SHP77 treated with DMSO at 0.1 percent for 48 hours (cell line): Measurements from ENCODE around the gene UVSSA.
"Not testable (repeated sequence)": the region's sequence is repeated elsewhere in the genome, so short reads cannot be mapped to it uniquely, and the experiment has no call there.

ENCODE experiments used
- DNase-seq: peaks from one replicate; lab custom pipeline; 2025; lab: John Stamatoyannopoulos, UW

The UVSSA gene

DNA sequence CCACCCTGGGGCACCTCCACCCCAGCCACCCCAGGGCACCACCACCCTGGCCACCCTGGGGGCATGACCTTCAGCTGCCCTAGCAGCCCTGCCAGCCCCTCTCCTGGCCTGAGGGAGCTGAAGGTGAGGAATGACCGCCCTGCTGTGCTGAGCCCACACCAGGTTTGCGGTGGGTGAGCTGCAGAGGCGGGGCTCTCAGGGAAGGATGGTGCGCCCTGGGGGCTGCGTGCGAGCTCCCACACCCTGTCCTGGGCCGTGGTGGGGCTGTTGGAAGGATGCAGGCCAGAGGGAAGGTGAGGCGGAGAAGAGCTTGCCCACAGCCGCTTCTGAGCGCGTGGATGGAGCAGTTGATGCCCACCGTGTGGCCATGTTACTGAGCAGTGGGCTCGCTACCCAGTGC lies 17.7 kb downstream of the UVSSA start:
- no peak for DNase-seq

DNA sequence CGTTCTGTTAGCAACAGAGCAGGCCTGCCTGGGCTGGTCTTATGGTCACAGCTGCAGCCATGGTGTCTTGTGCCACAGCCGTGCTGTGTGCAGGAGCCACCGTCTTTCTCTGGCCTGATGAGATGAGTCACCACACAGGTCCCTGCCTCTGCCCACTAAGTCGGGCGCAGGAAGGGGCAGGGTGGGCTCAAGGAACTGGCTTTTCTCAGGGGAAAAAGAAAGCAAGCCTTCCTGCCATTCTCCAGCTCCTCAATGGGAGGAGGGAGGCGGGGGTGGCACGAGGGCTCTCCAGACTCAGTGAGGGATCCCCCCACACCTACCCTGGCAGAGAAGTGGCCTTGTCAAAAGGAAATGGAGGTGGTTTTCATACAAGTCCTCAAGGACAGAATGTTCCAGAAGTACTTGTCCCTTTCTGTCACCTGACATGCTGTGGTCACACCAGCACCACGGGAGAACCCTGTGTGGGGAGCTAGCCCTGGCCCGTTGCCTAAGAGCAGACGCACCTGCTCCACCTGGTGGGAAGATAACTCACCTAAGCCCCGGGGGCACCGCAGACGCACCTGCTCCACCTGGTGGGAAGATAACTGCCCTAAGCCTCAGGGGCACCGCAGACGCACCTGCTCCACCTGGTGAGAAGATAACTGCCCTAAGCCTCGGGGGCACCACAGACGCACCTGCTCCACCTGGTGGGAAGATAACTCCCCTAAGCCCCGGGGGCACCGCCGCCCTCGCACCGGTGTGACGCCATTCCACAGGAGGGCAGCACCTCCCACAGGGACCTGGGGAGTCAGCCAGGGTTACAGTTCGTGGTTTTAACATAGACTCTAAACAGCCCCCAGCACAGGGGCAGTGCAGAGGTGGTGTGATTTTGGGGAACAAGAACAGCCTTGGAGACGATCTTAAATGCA lies 18.5 kb downstream of the UVSSA start:
- no peak for DNase-seq

DNA sequence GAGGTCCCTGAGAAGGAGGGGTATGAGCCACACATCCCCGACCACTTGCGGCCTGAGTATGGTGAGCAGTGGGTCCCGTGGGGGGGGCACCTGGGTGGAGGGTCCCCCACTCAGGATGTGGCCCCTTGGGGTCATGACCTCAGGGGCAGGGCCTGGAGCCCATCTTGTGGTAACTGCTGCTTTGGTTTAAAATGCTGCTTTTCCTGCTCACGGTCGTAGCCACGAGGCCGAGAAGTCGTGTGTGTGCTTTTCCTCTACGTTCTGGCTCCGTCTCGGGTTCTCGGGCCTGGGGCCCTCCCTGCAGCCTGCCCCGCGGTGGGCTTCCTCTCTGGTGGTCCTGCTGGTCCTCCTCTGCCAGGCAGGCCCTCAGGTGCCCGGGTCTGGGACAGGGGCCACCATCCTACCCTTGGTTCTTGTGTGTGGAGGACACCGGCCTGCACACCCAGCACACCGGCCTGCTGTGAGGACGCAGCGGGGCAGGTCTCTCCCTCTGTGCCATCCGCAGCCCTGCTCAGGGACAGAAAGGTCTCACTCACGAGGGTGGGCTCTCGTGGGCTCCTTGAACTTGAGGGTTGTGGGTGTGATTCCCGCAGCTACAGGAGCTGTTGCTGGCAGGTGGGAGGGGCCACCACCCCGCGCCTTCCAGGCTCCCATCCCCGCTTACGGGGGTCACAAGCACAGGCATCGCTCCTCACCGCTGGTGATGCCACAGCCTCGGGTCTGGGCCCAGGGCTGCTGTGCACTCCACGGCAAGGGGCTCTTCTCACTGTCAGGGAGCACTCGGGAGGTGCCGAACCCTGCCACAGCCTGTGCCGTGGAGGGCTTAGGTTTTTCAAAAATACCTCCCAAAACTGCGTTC lies 19.6 kb downstream of the UVSSA start:
- no peak for DNase-seq

DNA sequence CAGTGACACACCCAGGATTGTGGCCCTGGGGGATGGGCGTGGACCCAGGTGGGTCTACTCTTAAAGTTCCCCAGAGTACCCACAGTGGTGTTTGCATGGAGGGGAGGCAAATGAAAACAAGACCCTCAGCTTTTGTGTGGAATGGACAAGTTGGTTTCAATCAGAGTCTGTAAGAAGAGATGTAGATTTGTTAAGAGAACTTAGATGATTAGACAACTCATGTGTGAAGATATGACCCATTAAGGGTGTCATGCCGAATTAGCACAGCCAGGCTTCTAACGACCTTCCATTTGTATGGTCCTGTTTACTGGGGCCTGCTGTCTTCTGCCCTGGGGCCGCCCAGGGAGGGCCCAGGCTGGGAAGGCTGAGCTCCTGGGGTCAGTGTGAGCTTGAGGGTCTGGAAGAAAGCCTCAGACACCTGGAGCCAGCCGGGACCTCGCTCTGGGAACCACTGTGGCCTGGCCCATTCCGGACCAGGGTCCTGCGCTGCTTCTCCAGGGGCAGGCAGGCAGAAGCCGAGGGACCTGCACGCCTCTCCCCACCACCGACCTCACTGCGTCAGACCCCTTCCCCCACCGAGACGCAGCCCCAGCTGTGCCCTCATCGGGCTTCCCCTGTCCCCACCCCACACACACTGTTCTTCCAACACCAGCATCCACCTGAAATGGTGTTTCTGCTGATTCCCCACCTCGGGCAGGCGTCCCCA lies 20.4 kb downstream of the UVSSA start:
- no peak for DNase-seq

DNA sequence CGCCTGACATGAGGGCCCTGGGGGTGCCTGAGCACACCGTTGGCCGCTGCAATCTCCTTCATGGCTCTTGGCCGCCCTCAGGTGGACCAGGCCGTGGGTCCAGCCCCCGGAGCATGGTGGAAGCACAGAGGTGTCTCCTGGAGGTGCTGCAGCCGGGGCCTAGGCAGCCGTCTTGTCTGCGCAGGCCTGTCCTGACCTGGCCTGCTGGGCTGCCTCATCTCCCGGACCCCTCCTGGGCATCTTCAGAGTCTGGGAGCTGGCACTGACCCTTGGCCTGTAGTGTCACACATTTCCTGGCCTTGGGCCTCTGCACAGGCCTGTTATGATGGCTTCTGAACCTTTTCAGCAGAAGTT lies 20.9 kb downstream of the UVSSA start:
- no peak for DNase-seq

DNA sequence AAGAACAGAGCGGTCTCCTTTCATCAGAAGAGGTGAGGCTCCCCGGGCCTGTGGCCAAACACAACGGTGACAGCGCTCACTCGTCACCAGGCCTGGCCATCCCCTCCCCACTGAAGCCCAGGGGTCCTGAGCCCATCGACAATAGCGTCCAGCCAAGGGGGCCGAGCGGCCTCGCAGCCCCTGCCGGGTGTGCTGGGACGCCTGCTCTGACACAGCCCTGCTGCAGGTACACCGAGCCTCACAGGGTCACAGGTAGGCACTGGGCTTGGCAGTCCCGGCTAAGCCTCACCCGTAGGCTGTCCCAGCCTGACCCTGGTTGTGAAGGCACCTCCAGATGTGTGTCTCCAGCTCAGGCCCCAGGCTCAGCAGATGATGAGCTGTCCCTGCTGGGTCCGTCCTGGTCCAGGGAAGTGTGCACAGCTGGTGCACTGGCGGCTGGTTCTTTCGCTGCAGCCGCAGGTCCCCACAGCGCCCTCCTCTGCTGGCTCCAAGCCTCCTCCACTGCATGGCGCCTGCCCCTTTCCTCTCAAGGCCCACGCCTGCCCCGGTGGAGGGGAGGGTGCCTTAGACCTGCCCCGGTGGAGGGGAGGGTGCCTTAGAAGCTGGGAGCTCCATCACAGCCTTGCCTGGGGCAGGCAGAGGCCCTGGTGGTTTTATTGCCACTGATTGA lies 21.5 kb downstream of the UVSSA start:
- no peak for DNase-seq

DNA sequence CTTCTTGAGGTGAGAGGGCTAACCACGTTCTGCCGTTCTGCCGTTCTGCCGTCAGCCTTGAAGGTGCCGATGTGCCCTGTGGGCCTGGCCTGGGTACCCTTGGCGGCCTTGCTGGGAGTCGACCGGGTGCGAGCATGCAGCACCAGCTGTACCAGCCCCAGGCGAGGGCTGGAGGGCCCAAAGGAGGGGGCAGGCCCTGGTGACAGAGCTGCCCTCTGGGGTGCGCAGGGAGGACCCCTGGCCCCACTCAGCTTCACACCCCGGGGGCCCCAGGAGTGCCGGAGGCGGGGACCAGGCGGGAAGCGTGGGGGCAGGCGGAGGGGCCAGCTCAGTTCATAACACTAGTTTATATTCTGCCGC lies 22.1 kb downstream of the UVSSA start:
- no peak for DNase-seq

DNA sequence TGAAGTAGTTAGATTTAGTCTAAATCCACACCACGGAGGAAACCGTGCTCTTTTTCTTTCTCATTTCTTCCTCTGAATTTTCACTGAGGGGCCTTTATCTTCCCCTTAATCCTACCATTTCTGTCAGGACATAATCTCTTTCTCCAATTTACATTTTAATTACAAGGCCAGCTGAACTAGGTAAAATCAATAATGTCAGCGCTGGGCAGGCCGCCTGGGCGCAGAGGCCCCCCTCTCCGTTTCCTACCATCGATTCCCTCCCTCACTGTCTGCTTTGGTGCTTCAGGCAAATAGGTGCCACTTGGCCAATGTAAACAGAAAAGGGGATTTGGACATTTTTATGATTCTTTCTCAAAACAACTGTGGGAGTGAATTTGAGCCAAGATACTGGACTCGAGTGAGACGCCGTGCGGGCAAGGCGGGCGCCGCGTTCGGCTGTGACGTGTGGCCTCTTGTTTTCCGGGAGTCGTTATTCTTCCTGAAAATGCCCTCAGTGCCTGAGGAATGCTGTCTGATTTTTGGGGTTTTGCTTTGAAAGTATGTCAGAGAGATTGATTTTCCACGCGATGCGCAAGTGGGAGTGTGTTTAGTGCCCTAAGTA lies 22.6 kb downstream of the UVSSA start:
- no peak for DNase-seq

DNA sequence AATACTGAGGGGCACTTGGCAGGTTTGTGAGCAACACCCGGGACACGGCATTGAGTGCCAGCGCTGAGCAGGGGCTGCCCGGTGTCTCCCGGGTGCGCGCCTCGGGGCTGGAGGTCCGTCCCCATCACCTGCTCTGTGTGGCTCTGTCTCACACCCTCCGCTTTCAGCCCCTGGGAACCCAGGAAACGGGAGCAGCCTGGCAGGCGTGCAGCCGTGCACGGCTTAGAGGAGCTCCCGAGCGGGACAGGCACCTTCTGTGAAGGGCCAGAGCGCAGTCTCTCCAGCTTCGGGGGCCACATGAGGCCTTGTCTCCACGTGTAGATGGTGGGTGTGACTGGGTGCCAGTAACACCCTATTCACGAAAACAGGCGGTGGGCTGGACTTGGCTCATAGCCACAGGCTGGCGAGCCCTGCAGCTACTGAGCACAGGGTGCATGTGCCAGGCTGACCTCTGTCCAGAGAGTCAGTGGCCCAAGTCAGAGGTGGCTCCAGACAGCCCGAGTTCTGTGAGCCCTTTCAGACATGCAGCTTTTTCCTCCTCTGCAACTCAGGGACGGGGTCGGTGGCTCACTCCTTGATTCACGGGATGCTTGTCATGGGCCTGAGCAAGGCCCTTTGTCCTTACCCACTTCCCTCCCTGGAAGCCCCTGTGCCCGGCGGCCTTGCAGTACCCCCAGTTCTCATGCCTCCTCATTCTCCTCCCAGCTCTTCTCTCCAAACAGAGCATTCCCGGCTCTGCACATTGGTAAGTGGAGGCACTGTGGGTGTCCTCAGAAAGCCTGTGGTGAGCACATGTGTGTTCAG lies 23.5 kb downstream of the UVSSA start:
- no peak for DNase-seq

DNA sequence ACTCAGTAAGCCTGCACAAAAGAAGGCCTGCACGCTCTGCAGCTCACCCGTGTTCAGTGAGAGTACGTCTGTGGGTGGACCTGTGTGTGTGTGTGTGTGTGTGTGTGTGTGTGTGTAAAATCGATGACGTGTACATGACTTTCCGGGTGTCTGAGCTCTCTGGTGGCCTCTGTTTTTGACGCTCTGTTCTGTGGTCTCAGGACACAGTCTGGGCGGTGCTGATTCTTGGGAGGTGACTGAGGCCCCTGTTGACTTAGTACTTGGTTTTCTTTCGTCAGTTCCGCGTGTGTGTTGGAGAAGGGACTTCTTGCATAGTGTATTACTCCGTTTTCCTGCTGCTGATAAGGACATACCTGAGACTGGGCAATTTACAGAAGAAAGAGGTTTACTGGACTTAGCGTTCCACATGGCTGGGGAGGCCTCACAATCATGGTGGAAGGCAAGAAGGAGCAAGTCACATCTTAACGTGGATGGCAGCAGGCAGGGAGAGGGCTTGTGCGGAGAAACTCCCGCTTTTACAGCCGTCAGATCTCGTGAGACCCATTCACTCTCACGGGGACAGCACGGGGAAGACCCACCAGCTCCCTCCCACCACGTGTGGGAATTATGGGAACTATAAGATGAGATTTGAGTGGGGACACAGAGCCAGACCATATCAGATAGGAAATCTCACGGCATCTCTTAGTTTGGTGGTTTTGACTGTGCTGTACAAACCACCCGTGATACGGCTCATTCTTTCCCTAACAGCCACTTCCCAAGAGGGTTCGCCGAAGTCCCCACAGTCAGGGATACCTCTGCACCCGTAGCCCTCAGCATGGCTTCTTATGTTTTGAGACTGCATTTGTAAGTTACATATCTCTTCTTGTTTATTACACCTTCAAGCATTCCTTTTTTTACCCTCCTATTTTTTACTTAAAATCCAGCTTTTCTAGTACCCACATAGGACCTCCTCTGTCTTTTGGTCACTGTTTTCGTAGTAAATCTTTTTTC lies 24.5 kb downstream of the UVSSA start:
- no peak for DNase-seq

DNA sequence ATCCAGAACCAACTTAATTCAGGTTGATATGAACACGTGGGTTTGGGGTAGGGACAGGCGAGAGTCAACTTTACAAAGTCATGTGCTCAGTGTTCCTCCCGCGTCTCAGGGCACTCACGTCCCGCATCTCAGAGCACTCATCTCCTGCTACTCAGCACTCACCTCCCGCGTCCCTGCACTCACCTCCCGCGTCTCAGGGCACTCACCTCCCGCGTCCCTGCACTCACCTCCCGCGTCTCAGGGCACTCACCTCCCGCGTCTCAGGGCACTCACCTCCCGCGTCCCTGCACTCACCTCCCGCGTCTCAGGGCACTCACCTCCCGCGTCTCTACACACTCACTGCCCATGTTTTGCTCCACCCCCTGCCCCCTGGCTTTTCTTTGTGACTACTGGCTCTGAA lies 25.6 kb downstream of the UVSSA start:
- DNase-seq = not testable (repeated sequence)

DNA sequence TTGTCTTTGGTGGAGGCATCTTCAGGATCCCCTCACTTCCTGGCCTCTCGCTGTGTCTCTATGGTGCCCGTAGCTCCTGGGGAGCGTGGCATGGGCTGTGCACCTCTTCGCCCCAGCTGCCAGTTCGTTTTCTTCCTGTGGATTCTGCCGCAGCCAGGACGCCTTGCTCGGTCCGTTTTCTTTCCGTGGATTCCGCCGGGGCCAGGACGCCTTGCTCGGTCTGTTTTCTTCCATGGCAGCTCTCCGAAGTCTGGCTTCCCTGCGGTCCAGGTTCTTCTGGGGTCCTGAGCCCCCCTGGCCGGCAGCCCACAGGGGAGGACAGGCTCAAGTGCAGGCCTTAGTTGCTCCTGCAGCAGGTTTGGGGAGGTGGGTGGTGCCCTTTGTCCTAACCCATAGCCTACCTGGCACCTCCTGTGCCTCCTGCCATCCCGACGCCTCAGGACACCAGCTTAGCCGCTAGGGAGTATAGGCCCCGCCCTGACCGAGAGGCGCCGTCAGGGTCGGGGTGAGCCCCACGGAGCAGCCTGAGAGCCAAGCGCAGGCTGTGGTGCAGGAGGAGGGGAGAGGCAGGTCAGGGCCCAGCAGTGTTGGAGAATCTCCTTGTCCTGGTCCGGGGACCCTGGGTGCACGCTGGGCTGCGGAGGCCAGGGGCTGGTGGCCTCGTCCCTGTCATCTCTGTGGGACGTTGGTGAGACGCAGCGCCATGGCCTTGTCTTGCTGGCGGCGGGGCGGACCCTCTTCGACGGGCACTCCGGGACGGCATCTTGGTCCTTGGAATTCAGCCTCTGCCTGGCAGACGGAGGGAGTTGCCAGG lies 27.1 kb downstream of the UVSSA start:
- DNase-seq = no peak

DNA sequence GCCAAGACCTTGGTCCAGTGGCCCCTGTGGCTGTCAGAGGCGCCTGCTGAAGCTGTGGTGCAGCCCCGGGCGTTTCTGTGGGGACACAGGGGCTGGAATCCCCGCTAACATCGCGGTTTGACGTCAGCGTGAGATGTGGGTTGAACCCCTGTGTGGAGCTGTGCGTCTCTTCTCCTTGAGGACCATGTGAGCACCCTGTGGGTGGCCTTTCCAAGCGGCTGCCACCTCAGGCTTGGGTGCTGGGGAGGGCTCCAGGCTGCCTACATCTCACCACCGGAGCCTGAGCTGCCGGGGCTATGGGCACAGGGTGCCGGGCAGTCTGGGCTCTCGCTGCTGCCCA lies 27.7 kb downstream of the UVSSA start:
- no peak for DNase-seq

DNA sequence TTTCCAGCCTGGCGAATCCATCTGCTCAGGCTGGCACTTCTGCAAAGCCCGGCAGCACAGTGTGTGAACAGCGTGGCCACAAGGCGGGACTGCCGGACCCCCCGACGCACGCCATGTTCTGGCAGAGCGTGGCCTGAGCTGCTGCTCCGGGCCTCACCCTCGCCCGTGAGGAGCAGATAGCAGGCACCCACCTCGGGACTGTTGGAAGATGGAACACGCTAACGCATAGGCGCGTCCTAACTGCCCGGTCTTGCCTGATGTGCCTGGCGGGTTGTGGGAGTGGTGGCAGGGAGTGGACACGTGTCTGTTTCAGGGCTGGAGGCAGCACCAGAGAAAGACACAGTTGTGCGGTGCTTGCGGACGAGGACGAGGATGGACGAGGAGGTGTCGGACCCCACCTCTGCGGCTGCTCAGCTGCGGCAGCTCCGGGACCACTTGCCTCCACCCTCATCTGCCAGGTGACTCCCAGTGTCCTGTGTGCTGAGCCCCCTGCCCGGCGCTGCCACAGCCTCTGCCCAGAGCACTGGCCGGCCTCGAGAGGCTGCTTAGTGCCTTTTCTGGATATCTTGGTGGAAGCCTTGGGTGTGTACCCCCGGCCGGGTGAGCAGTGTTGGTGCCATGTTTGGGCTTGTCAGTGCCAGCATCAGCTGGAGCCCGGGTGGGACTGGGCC lies 28.2 kb downstream of the UVSSA start:
- DNase-seq = no peak

DNA sequence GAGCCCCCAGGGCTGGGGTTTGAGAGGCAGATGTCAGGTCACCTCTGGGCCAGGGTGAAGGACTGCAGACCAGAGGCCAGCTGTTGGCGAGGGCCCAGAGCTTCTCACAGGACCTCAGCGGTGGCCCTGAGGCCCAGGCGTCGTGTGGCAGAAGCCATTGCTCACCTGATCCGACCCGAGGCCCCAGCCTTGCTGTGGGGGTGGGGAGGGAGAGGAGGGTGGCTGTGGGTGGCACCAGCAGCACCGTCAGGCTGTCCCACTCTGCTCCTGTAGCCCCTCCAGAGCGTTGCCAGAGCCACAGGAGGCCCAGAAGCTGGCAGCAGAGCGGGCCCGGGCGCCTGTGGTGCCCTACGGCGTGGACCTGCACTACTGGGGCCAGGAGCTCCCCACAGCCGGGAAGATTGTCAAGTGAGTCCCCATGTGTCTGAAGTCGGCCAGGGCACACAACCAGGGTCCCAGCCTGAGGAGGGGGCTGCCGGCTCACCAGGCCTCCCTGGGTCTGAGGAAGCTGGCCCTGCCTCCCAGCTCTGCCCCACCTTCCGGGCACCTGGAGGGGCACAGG lies 28.8 kb downstream of the UVSSA start:
- DNase-seq = no peak

DNA sequence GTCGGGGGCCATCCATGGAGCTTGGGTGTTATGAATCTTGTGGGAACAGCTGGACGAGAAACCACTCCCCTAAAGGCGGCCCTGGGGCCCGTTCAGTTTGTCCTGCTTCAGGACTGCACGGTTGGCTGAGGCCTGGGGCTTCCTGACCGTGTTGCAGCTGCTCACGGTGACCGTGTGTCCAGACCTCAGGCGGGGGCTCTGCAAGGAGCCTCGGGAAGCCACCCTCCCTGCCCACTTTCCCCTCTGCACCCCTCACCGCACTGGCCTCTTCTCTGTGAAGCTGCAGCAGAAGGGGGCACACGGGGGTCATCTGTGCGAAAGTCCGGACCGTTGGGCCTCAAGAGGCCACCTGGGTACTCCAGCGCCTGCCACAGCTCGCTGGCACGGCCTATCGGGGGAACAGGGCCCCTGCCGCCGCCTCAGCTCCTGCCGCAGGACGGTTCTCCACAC lies 29.4 kb downstream of the UVSSA start:
- DNase-seq = no peak

DNA sequence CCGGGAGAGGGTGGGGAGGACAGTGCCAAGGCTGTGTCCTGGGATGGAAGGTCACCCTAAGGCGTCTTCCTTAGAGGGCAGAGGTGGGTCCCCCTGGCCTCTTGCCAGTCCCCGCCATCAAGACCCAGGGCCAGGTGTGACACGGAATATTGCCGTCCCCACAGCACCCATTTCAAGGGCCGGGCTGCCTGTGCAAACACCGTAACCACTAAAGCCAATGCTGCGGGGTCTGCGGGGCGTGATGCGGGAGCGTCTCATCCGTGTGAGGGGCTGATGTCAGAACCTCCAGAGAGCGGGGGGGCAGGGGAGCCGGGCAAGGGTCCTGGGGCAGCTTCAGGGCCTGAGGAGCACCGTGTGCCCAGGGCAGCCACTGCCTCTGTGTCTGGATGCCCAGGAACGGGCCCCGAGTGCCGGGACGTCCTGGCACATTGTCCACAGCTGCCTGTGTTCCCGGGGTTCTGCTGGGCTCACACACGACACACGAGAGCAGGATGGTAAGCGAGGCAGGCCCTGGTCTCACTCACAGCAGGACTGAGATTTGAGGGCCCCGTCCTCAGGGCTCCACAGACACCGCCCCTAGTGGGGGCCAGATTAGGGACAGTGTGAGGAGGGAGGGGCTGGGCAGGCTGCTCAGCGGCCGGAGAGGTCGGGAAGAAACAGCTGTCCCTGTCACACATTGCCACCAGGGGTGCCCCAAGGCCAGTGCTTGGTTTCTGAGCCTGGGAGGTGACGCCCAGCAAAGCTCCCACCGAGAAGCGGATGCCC lies 30.0 kb downstream of the UVSSA start:
- DNase-seq = no peak
